Stimulated activated naive B cell treated with anti-CD40 and anti-IgM and Interleukin-4, amounts not matched to agents 10 μg/mL and 1 μg/mL and 100 μg/mL, for 72 hours (primary cell): ENCODE data around the gene TUBA8.
"Not testable (repeated sequence)": the region's sequence is repeated elsewhere in the genome, so short reads cannot be mapped to it uniquely, and the experiment has no call there.

Source experiments
- ATAC-seq, 2 donors: fragments of 150-1000 bp; cut with Tn5 transposase; replicated peaks; 2 replicates each; pipeline ENCODE4 v1.10.0; 2021; ENCODE audit warnings: moderate library complexity in 1 of 2
- DNase-seq: peaks from one replicate; pipeline ENCODE4 v3.0.0; 2021
- H3K27ac Mint-ChIP-seq: one replicate; pipeline ENCODE4 v1.8.0; 2022; ENCODE audit warnings: mild to moderate bottlenecking, mixed read lengths
- H3K27me3 Mint-ChIP-seq, 2 donors: one replicate each; pipeline ENCODE4 v1.8.0; 2022; ENCODE audit warnings: mixed read lengths in 2 of 2
- H3K36me3 Mint-ChIP-seq, 2 donors: one replicate each; pipeline ENCODE4 v1.8.0; 2022; ENCODE audit warnings: mixed read lengths in 2 of 2, mild to moderate bottlenecking in 1 of 2
- H3K4me1 Mint-ChIP-seq, 2 donors: one replicate each; pipeline ENCODE4 v1.8.0; 2022; ENCODE audit warnings: mixed read lengths in 2 of 2, mild to moderate bottlenecking in 1 of 2
- H3K4me3 Mint-ChIP-seq, 2 donors: one replicate each; pipeline ENCODE4 v1.8.0; 2022; ENCODE audit warnings: mild to moderate bottlenecking in 2 of 2, mixed read lengths in 2 of 2, moderate library complexity in 1 of 2
- H3K9me3 Mint-ChIP-seq, 2 donors: one replicate each; pipeline ENCODE4 v1.8.0; 2022; ENCODE audit warnings: mixed read lengths in 2 of 2, mild to moderate bottlenecking in 1 of 2

The TUBA8 gene

DNA sequence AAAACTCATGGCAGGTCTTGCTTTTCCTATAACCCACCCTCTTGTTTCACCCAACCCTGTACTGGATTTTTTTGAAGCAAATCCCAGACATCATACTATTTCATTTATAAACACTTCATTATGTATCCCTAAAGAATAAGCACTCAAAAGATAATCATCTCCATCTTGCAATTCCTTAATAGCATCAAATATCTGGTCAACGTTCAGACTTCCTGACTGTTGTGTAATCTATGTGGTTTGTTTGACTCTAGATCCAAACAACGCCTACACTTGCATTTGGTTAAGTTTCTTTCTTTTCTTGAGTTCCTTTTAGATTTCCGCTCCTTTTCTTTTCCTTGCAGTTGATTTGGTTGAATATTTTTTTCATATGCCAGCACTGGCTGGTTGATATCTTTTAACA, 61.6 kb downstream of the TUBA8 start:
- not testable (repeated sequence) for H3K27me3 Mint-ChIP-seq, H3K4me3 Mint-ChIP-seq, H3K9me3 Mint-ChIP-seq, H3K4me1 Mint-ChIP-seq, H3K27ac Mint-ChIP-seq, ATAC-seq, DNase-seq
- H3K36me3 Mint-ChIP-seq = peaks cover 6 to 15% of the 10 kb centered on the region in 2 donors

DNA sequence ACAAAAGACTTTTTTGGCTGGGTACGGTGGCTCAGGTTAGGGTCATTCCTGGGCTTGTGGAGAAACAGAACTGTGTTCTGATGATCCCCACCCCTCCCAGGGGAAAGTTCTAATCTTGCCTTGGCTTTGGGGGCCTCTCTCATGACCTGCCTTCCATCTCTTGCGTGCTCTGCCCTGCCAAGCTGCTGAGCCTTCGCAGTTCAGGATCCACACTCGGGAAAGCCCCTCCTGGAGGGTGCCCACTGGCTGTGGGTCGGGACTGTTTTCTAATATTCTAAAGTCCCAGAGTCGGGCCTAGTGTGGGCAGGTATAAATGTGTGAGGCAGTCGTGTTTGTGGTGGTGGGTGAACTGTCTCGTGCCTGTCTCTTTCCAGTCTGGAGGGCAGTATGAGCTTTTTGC, 62.2 kb downstream of the TUBA8 start:
- H3K36me3 Mint-ChIP-seq = peaks cover 6 to 15% of the 10 kb centered on the region in 2 donors
- H3K4me1 Mint-ChIP-seq, H3K4me3 Mint-ChIP-seq, H3K9me3 Mint-ChIP-seq, H3K27me3 Mint-ChIP-seq, H3K27ac Mint-ChIP-seq, DNase-seq, ATAC-seq: not testable (repeated sequence)

DNA sequence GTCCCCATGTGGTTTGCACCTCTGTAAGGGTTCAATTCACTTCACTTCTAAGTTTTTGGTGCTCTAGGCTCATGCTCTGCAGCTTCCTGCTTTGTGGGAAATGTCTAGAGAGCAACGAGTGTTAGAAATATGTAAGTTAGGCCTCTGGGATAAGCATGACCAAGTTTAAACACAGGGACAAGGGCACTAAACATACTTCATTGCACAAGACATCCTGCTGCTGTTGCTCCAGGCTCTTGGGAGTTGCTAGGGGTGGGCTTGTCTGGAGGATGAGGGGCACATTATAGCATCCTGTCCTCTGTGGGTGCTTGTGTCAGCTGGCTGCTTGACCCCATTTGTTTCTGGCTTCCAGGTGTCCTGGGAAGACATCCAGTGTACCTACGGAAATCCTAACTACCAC, 62.8 kb downstream of the TUBA8 start:
- H3K27ac Mint-ChIP-seq, H3K27me3 Mint-ChIP-seq, H3K4me1 Mint-ChIP-seq, ATAC-seq, H3K9me3 Mint-ChIP-seq, H3K4me3 Mint-ChIP-seq, DNase-seq: not testable (repeated sequence)
- H3K36me3 Mint-ChIP-seq = peaks cover 5 to 15% of the 10 kb centered on the region in 2 donors
